Mesendoderm (in vitro differentiated cells): Measurements from ENCODE around the gene NAT16.
A peak's percentile ranks its signal among the peaks of the same experiment; 100 is the strongest.

Source experiments
- DNase-seq: peaks from one replicate; pipeline ENCODE4 v3.0.0; 2013
- H2AK5ac ChIP-seq: 2 replicates; pipeline ENCODE4 v1.6.1; 2013; ENCODE audit warnings: low read length, inconsistent platforms
- H2BK120ac ChIP-seq: 2 replicates; pipeline ENCODE4 v1.6.1; 2013; ENCODE audit warnings: low read depth, mild to moderate bottlenecking, low read length, moderate library complexity, mixed read lengths
- H2BK15ac ChIP-seq: replicated peaks from 2 replicates; pipeline ENCODE4 v1.6.1; 2013; ENCODE audit warnings: low read depth, mild to moderate bottlenecking, moderate library complexity
- H2BK5ac ChIP-seq: 2 replicates; pipeline ENCODE4 v1.6.1; 2013; ENCODE audit warnings: low read length, inconsistent platforms
- H3K18ac ChIP-seq: 2 replicates; pipeline ENCODE4 v1.6.1; 2013; ENCODE audit warnings: mild to moderate bottlenecking, low read length, mixed read lengths
- H3K23ac ChIP-seq: one replicate; pipeline ENCODE4 v1.6.1; 2013; ENCODE audit warnings: low read length
- H3K27ac ChIP-seq: 2 replicates; pipeline ENCODE4 v1.5.1; 2013; ENCODE audit warnings: low read depth, mild to moderate bottlenecking, inconsistent platforms, low read length, moderate library complexity
- H3K27me3 ChIP-seq: 2 replicates; pipeline ENCODE4 v1.6.1; 2013; ENCODE audit warnings: low read length, control low read depth, mild to moderate bottlenecking, inconsistent platforms; ENCODE audit not compliant: insufficient read depth, poor library complexity
- H3K36me3 ChIP-seq: 2 replicates; pipeline ENCODE4 v1.6.1; 2013; ENCODE audit warnings: low read length, inconsistent platforms; ENCODE audit not compliant: control insufficient read depth, insufficient read depth
- H3K4ac ChIP-seq: one replicate; pipeline ENCODE4 v1.6.1; 2013; ENCODE audit warnings: low read depth, mild to moderate bottlenecking, low read length, moderate library complexity
- H3K4me1 ChIP-seq: 2 replicates; pipeline ENCODE4 v1.6.1; 2013; ENCODE audit warnings: low read depth, low read length, inconsistent platforms; ENCODE audit not compliant: control insufficient read depth
- H3K4me2 ChIP-seq: 2 replicates; pipeline ENCODE4 v1.6.1; 2013; ENCODE audit warnings: low read length
- H3K4me3 ChIP-seq: 2 replicates; pipeline ENCODE4 v1.5.1; 2013; ENCODE audit warnings: mild to moderate bottlenecking, low read length
- H3K56ac ChIP-seq: one replicate; pipeline ENCODE4 v1.6.1; 2013; ENCODE audit warnings: low read length
- H3K79me1 ChIP-seq: 2 replicates; pipeline ENCODE4 v1.6.1; 2013; ENCODE audit warnings: low read length, inconsistent platforms
- H3K79me2 ChIP-seq: 2 replicates; pipeline ENCODE4 v1.6.1; 2013; ENCODE audit warnings: mild to moderate bottlenecking, low read length; ENCODE audit not compliant: control insufficient read depth, insufficient read depth
- H3K9ac ChIP-seq: 2 replicates; pipeline ENCODE4 v1.6.1; 2013; ENCODE audit warnings: low read length, inconsistent platforms
- H4K5ac ChIP-seq: one replicate; pipeline ENCODE4 v1.6.1; 2013; ENCODE audit warnings: low read length
- H4K8ac ChIP-seq: one replicate; pipeline ENCODE4 v1.6.1; 2013; ENCODE audit warnings: low read depth, mild to moderate bottlenecking, control low read depth, low read length, moderate library complexity
- WGBS: extraction: QIAGEN DNeasy Blood & Tissue Kit; methylation state at CpG from one replicate; pipeline ENCODE4 v1.1.7; 2013; ENCODE audit warnings: low lambda C conversion rate, missing lambda C conversion rate; ENCODE audit not compliant: insufficient coverage; ENCODE audit errors: extremely low coverage; 5-methylcytosine and 5-hydroxymethylcytosine counted together

NAT16 gene

GRCh38 chr7:101153969-101154692 lies 26.0 kb downstream of the NAT16 start, which contains the start of gene AP1S1:
Gene AP1S1 (plus strand): TSS chr7:101154476. CDS start chr7:101154515, 39 bp downstream.
- no peak within 1 kb of the TSS for H2BK5ac ChIP-seq
- no peaks in the 10 kb centered on the region for H3K27me3 ChIP-seq
- H4K5ac ChIP-seq: no peak within 1 kb of the TSS
- H3K23ac ChIP-seq: peak within 1 kb of the TSS; percentile 89
- peak within 1 kb of the TSS; percentile 99 for H3K18ac ChIP-seq
- peak within 1 kb of the TSS; percentile 90 for H3K4ac ChIP-seq
- H3K27ac ChIP-seq: peak within 1 kb of the TSS; percentile 30
- WGBS: no CpG with 5 or more reads among the region's 51 CpGs
- H3K79me2 ChIP-seq: no peaks in the 10 kb centered on the region
- H2AK5ac ChIP-seq: no peak within 1 kb of the TSS
- H3K56ac ChIP-seq: peak within 1 kb of the TSS; percentile 94
- peak within 1 kb of the TSS; percentile 97 for H4K8ac ChIP-seq
- no peaks in the 10 kb centered on the region for H3K36me3 ChIP-seq
- peak within 1 kb of the TSS; percentile 18 for H2BK120ac ChIP-seq
- peak within 1 kb of the TSS; percentile 11 for H3K4me2 ChIP-seq
- H2BK15ac ChIP-seq: no peak within 1 kb of the TSS
- DNase-seq: peak; percentile 100
- peak within 1 kb of the TSS; percentile 88 for H3K9ac ChIP-seq
- no peaks in the 10 kb centered on the region for H3K79me1 ChIP-seq
- H3K4me3 ChIP-seq: peak within 1 kb of the TSS; percentile 72
- H3K4me1 ChIP-seq: peaks cover 3% of the 10 kb centered on the region

- no peaks in the 10 kb centered on the region for H3K79me2 ChIP-seq
- H3K4ac ChIP-seq: no peak overlapping the region
- H3K4me2 ChIP-seq: no peak overlapping the region
- no CpG with 5 or more reads among the region's 2 CpGs for WGBS
- no peak overlapping the region for H2BK5ac ChIP-seq
- H3K56ac ChIP-seq: no peak overlapping the region
- no peak overlapping the region for H2AK5ac ChIP-seq
- no peaks in the 10 kb centered on the region for H3K36me3 ChIP-seq
- H3K4me3 ChIP-seq: no peak overlapping the region
- H3K27ac ChIP-seq: no peak overlapping the region
- H2BK120ac ChIP-seq: no peak overlapping the region
- no peak overlapping the region for H4K8ac ChIP-seq
- H2BK15ac ChIP-seq: no peak overlapping the region
- no peak overlapping the region for H3K23ac ChIP-seq
- no peaks in the 10 kb centered on the region for H3K27me3 ChIP-seq
- no peak for DNase-seq
- no peak overlapping the region for H3K9ac ChIP-seq
- no peaks in the 10 kb centered on the region for H3K79me1 ChIP-seq
- no peak overlapping the region for H3K18ac ChIP-seq
- H4K5ac ChIP-seq: no peak overlapping the region
- H3K4me1 ChIP-seq: peaks cover 3% of the 10 kb centered on the region
These were observed 28.0 kb downstream of the NAT16 start for GRCh38 chr7:101151908-101152651.

- WGBS: no CpG with 5 or more reads among the region's 4 CpGs
- peak overlapping the region; percentile 3 for H2BK15ac ChIP-seq
These were observed 39.2 kb downstream of the NAT16 start for GRCh38 chr7:101140746-101141382.

GRCh38 chr7:101140339-101140699 lies 39.8 kb downstream of the NAT16 start:
- WGBS: no CpG with 5 or more reads among the region's 3 CpGs

More at GRCh38 chr7:101140746-101141382, 39.2 kb downstream of the NAT16 start:
- Histone ChIP-seq H3K4ac (no peak overlapping the region), H2BK5ac (no peak overlapping the region), H4K5ac (no peak overlapping the region), H3K4me1 (no peaks in the 10 kb centered on the region), H2AK5ac (no peak overlapping the region), H3K79me1 (no peaks in the 10 kb centered on the region), H3K9ac (no peak overlapping the region), H3K27ac (peak overlapping the region; percentile 22), H3K56ac (peak overlapping the region; percentile 25), H4K8ac (no peak overlapping the region), H2BK120ac (no peak overlapping the region), H3K18ac (no peak overlapping the region), H3K36me3 (no peaks in the 10 kb centered on the region), H3K4me2 (no peak overlapping the region), H3K79me2 (no peaks in the 10 kb centered on the region), H3K27me3 (no peaks in the 10 kb centered on the region), H3K23ac (no peak overlapping the region), H3K4me3 (no peak overlapping the region)
- DNase-seq: no peak

GRCh38 chr7:101138213-101138870 lies 41.8 kb downstream of the NAT16 start:
- Histone ChIP-seq H3K4me1 (no peaks in the 10 kb centered on the region), H2BK5ac (no peak overlapping the region), H3K36me3 (no peaks in the 10 kb centered on the region), H2AK5ac (no peak overlapping the region), H3K27ac (peak overlapping the region; percentile 6), H3K79me1 (no peaks in the 10 kb centered on the region), H2BK120ac (no peak overlapping the region), H3K18ac (no peak overlapping the region), H3K4me2 (peak overlapping the region; percentile 21), H3K56ac (peak overlapping the region; percentile 82), H3K79me2 (no peaks in the 10 kb centered on the region), H4K8ac (no peak overlapping the region), H3K27me3 (no peaks in the 10 kb centered on the region), H4K5ac (no peak overlapping the region), H3K9ac (peak overlapping the region; percentile 52), H3K4me3 (no peak overlapping the region), H2BK15ac (no peak overlapping the region), H3K23ac (no peak overlapping the region), H3K4ac (no peak overlapping the region)
- no CpG with 5 or more reads among the region's 16 CpGs for WGBS
- peak; percentile 98 for DNase-seq

More at GRCh38 chr7:101140339-101140699, 39.8 kb downstream of the NAT16 start:
- Histone ChIP-seq H3K4me1 (no peaks in the 10 kb centered on the region), H2AK5ac (no peak overlapping the region), H3K23ac (no peak overlapping the region), H3K4me2 (no peak overlapping the region), H3K4me3 (no peak overlapping the region), H3K18ac (no peak overlapping the region), H2BK15ac (no peak overlapping the region), H3K4ac (no peak overlapping the region), H4K5ac (no peak overlapping the region), H3K27ac (no peak overlapping the region), H3K9ac (no peak overlapping the region), H2BK120ac (no peak overlapping the region), H3K27me3 (no peaks in the 10 kb centered on the region), H3K56ac (no peak overlapping the region), H2BK5ac (no peak overlapping the region), H3K79me1 (no peaks in the 10 kb centered on the region), H4K8ac (no peak overlapping the region), H3K36me3 (no peaks in the 10 kb centered on the region), H3K79me2 (no peaks in the 10 kb centered on the region)
- no peak for DNase-seq
